HG03060 (cell line): ENCODE measurements around the gene CYP4X1.
"Not testable (repeated sequence)": the region's sequence is repeated elsewhere in the genome, so short reads cannot be mapped to it uniquely, and the experiment has no call there.

Experiments
- ATAC-seq: cut with Tn5 transposase; IDR thresholded peaks from one replicate; pipeline ENCODE4 v1.9.1; 2021; ENCODE audit warnings: low read depth, moderate number of reproducible peaks; ENCODE audit not compliant: unreplicated experiment

Gene CYP4X1

GRCh38 chr1:47067097-47067594 is 43.7 kb downstream of the CYP4X1 start, which contains the start of gene CYP4Z1:
CYP4Z1 (plus strand) TSS chr1:47067231; CDS start chr1:47067491, 260 bp downstream.
- no peak for ATAC-seq

- not testable (repeated sequence) for ATAC-seq
Observed at GRCh38 chr1:47069080-47069479, 45.6 kb downstream of the CYP4X1 start.

- not testable (repeated sequence) for ATAC-seq
Observed at GRCh38 chr1:47069509-47069908, 46.0 kb downstream of the CYP4X1 start.

GRCh38 chr1:47089356-47089755 is 65.9 kb downstream of the CYP4X1 start:
- ATAC-seq, result not testable (repeated sequence)

GRCh38 chr1:47091476-47091875 is 68.0 kb downstream of the CYP4X1 start:
- not testable (repeated sequence) for ATAC-seq
